H1 (cell line): ENCODE measurements around the gene UPK2. TPM values are rescaled to one million over a fixed set of nuclear protein-coding genes. Genes with fewer than 3 reads are reported as not detected.

ENCODE experiments used
- CTCF ChIA-PET: fragments of 300-600 bp; sonication (Branson Sonifier 250); formaldehyde crosslinking; loops from one replicate; lab custom pipeline; 2021; ENCODE audit not compliant: partially characterized antibody; lab: Charles Lee
- POLR2A ChIA-PET: fragments of 300-600 bp; sonication (Branson Sonifier 250); formaldehyde crosslinking; loops from one replicate; lab custom pipeline; 2021; ENCODE audit warnings: inconsistent platforms; ENCODE audit not compliant: partially characterized antibody; lab: Charles Lee
- DNase-seq, 2 experiments: peaks; one replicate each; pipeline versions ENCODE4 v3.0.0 to v3.0.0-alpha.2; 2010 to 2022; ENCODE audit warnings: low spot score in 2 of 2, low read depth in 1 of 2, mixed read lengths in 1 of 2
- FAIRE-seq: peaks from 2 replicates; lab custom pipeline; 2011; peaks lifted over from hg19 to GRCh38; lab: Jason Lieb, UNC
- H2AFZ ChIP-seq: 2 replicates; pipeline ENCODE4 v1.8.1; 2012; ENCODE audit warnings: low read length, inconsistent platforms
- H2AK5ac ChIP-seq: 2 replicates; pipeline ENCODE4 v1.6.1; 2013; ENCODE audit warnings: low read depth, low read length
- H2BK120ac ChIP-seq: replicated peaks from 2 replicates; pipeline ENCODE3; 2013; ENCODE audit warnings: low read depth, low read length, inconsistent platforms
- H2BK12ac ChIP-seq: 2 replicates; pipeline ENCODE4 v1.6.1; 2013; ENCODE audit warnings: low read depth, low read length
- H2BK15ac ChIP-seq: 2 replicates; pipeline ENCODE4 v1.6.1; 2013; ENCODE audit warnings: low read length
- H2BK20ac ChIP-seq: 2 replicates; pipeline ENCODE4 v1.6.1; 2013; ENCODE audit warnings: low read length
- H2BK5ac ChIP-seq: 2 replicates; pipeline ENCODE4 v1.6.1; 2013; ENCODE audit warnings: low read depth, low read length
- H3K14ac ChIP-seq: 2 replicates; pipeline ENCODE4 v1.6.1; 2013; ENCODE audit warnings: inconsistent platforms; ENCODE audit not compliant: insufficient read length
- H3K18ac ChIP-seq: 2 replicates; pipeline ENCODE4 v1.6.1; 2013; ENCODE audit warnings: low read length; ENCODE audit errors: extremely low read depth
- H3K23ac ChIP-seq: 2 replicates; pipeline ENCODE4 v1.6.1; 2013; ENCODE audit warnings: inconsistent platforms; ENCODE audit not compliant: insufficient read length
- H3K23me2 ChIP-seq: 2 replicates; pipeline ENCODE4 v1.6.1; 2013; ENCODE audit warnings: low read depth, low read length
- H3K27ac ChIP-seq: 2 replicates; pipeline ENCODE4 v1.6.1; 2011; ENCODE audit warnings: low read depth, low read length, inconsistent platforms
- H3K27me3 ChIP-seq, 4 experiments: replicated peaks in 1 of 4; 1 replicate in 1 of 4; 2 replicates in 3 of 4; pipeline versions ENCODE4 v1.6.1 to v1.8.1; 2011 to 2013; ENCODE audit warnings: low read length in 3 of 4, mild to moderate bottlenecking in 3 of 4, inconsistent platforms in 2 of 4, mixed read lengths in 2 of 4, moderate library complexity in 1 of 4; ENCODE audit not compliant: control insufficient read depth in 3 of 4, insufficient read depth in 3 of 4; ENCODE audit errors: extremely low read depth in 1 of 4
- H3K36me3 ChIP-seq, 4 experiments: 2 replicates each; pipeline versions ENCODE4 v1.6.1 to v1.8.1; 2011 to 2013; ENCODE audit warnings: mild to moderate bottlenecking in 4 of 4, low read length in 3 of 4, moderate library complexity in 2 of 4, control low read depth in 1 of 4, inconsistent platforms in 1 of 4; ENCODE audit not compliant: insufficient read depth in 4 of 4, control insufficient read depth in 2 of 4
- H3K4ac ChIP-seq: replicated peaks from 2 replicates; pipeline ENCODE3; 2013; ENCODE audit warnings: low read length, low read depth, mixed read lengths, inconsistent platforms; ENCODE audit not compliant: insufficient read length
- H3K4me1 ChIP-seq, 4 experiments: replicated peaks in 1 of 4; 1 replicate in 1 of 4; 2 replicates in 3 of 4; pipeline versions ENCODE4 v1.6.1 to v1.8.1; 2011 to 2013; ENCODE audit warnings: low read length in 3 of 4, inconsistent platforms in 2 of 4, mixed read lengths in 1 of 4; ENCODE audit not compliant: insufficient read depth in 4 of 4, control insufficient read depth in 3 of 4
- H3K4me2 ChIP-seq, 2 experiments: 2 replicates each; pipeline versions ENCODE4 v1.6.1 to v1.8.1; 2011 to 2013; ENCODE audit warnings: low read depth in 2 of 2, low read length in 2 of 2, control low read depth in 1 of 2, inconsistent platforms in 1 of 2, mild to moderate bottlenecking in 1 of 2; ENCODE audit not compliant: insufficient read depth in 1 of 2
- H3K4me3 ChIP-seq, 4 experiments: fragments of 200-600, 300-600 bp in 1 of 4; sonication (generic), shearing (Covaris generic), sonication (Bioruptor Twin) in 1 of 4; 2 replicates each; pipeline versions ENCODE4 v1.5.1 to v1.8.1; 2011 to 2016; ENCODE audit warnings: low read length in 4 of 4, low read depth in 3 of 4, control low read depth in 2 of 4, inconsistent platforms in 2 of 4, mild to moderate bottlenecking in 2 of 4, mixed read lengths in 1 of 4, moderate library complexity in 1 of 4; ENCODE audit not compliant: insufficient read depth in 2 of 4; ENCODE audit errors: extremely low read depth in 1 of 4
- H3K56ac ChIP-seq: replicated peaks from 2 replicates; pipeline ENCODE3; 2013; ENCODE audit warnings: low read depth, mild to moderate bottlenecking, mixed read lengths, low read length, inconsistent platforms; ENCODE audit not compliant: insufficient read length
- H3K79me1 ChIP-seq: 2 replicates; pipeline ENCODE4 v1.6.1; 2013; ENCODE audit warnings: low read depth, low read length, control low read depth
- H3K79me2 ChIP-seq, 2 experiments: 2 replicates each; pipeline versions ENCODE4 v1.6.1 to v1.8.1; 2012 to 2013; ENCODE audit warnings: low read length in 2 of 2, mild to moderate bottlenecking in 2 of 2, inconsistent platforms in 1 of 2; ENCODE audit not compliant: insufficient read depth in 2 of 2, control insufficient read depth in 1 of 2
- H3K9ac ChIP-seq, 4 experiments: replicated peaks in 1 of 4; 1 replicate in 1 of 4; 2 replicates in 3 of 4; pipeline versions ENCODE4 v1.6.1 to v1.8.1; 2011 to 2013; ENCODE audit warnings: low read depth in 3 of 4, low read length in 3 of 4, control low read depth in 2 of 4, mild to moderate bottlenecking in 2 of 4, moderate library complexity in 2 of 4, inconsistent platforms in 1 of 4; ENCODE audit errors: extremely low read depth in 1 of 4
- H3K9me3 ChIP-seq, 2 experiments: 2 replicates each; pipeline versions ENCODE4 v1.6.1 to v1.8.1; 2012 to 2013; ENCODE audit warnings: mild to moderate bottlenecking in 2 of 2, moderate library complexity in 2 of 2, control low read depth in 1 of 2, inconsistent platforms in 1 of 2, low read depth in 1 of 2, low read length in 1 of 2, mixed read lengths in 1 of 2; ENCODE audit not compliant: insufficient read depth in 2 of 2
- H4K20me1 ChIP-seq, 2 experiments: replicated peaks in 1 of 2; 2 replicates each; pipeline versions ENCODE3 to v1.8.1; 2011 to 2013; ENCODE audit warnings: inconsistent platforms in 2 of 2, low read length in 2 of 2, mild to moderate bottlenecking in 1 of 2; ENCODE audit not compliant: insufficient read depth in 2 of 2, control insufficient read depth in 1 of 2
- H4K5ac ChIP-seq: 2 replicates; pipeline ENCODE4 v1.6.1; 2013; ENCODE audit warnings: low read length, low read depth, mixed read lengths, inconsistent platforms; ENCODE audit not compliant: insufficient read length
- H4K8ac ChIP-seq: 2 replicates; pipeline ENCODE4 v1.8.0; 2013; ENCODE audit warnings: mild to moderate bottlenecking, moderate library complexity, low read length, inconsistent platforms; ENCODE audit not compliant: insufficient read depth; ENCODE audit errors: extremely low read depth
- H4K91ac ChIP-seq: replicated peaks from 2 replicates; pipeline ENCODE3; 2013; ENCODE audit warnings: low read length, mixed read lengths, inconsistent platforms; ENCODE audit not compliant: insufficient read length
- GTF2F1 ChIP-seq: IDR thresholded peaks from 2 replicates; pipeline ENCODE4 v1.6.1; 2012; ENCODE audit warnings: low read depth, low read length, improper control_type of control experiment, borderline replicate concordance
- KDM5A ChIP-seq: fragments of 200-600 bp; IDR thresholded peaks from 2 replicates; pipeline ENCODE4 v1.7.1; 2012; ENCODE audit warnings: mild to moderate bottlenecking, low read length, inconsistent platforms, mixed read lengths
- MAFK ChIP-seq: IDR thresholded peaks from 2 replicates; pipeline ENCODE4 v1.6.1; 2012; ENCODE audit warnings: low read depth, mild to moderate bottlenecking, improper control_type of control experiment, low read length
- RFX5 ChIP-seq: IDR thresholded peaks from 2 replicates; pipeline ENCODE4 v1.6.1; 2011; ENCODE audit warnings: low read depth, low read length, improper control_type of control experiment, borderline replicate concordance
- RXRA ChIP-seq: IDR thresholded peaks from 2 replicates; pipeline ENCODE4 v1.6.1; 2011; ENCODE audit warnings: low read depth, mild to moderate bottlenecking, low read length, moderate library complexity; ENCODE audit not compliant: insufficient read depth
- ZNF274 ChIP-seq: IDR thresholded peaks from 2 replicates; pipeline ENCODE4 v1.7.0; 2012; ENCODE audit warnings: low read length, borderline replicate concordance; ENCODE audit errors: extremely low read depth
- WGBS, 2 experiments: shearing (Covaris generic) in 1 of 2; methylation state at CpG; one replicate each; pipeline versions ENCODE4 v1.1.6 to v1.1.7; 2013 to 2015; ENCODE audit warnings: low lambda C conversion rate in 2 of 2, mixed read lengths in 2 of 2, inconsistent platforms in 1 of 2, low coverage in 1 of 2, missing lambda C conversion rate in 1 of 2; ENCODE audit not compliant: insufficient replicate concordance in 2 of 2, insufficient coverage in 1 of 2, insufficient read length in 1 of 2; ENCODE audit errors: extremely low coverage in 1 of 2, missing lambda C conversion rate in 1 of 2; 5-methylcytosine and 5-hydroxymethylcytosine counted together
- polyA plus RNA-seq, 7 experiments: library from polyadenylated mRNA; depleted of rRNA in 3 of 7; stranded (reverse) in 5 of 7; unstranded in 2 of 7; fragments of >200 nt in 5 of 7; fragments of 200-250 nt in 2 of 7; gene quantifications; 1 replicate in 5 of 7; 2 replicates in 1 of 7; 4 replicates in 1 of 7; pipeline versions ENCODE4 v1.2.1 to v1.2.3, GENCODE V29; 2011 to 2013; ENCODE audit warnings: missing spikeins in 2 of 7, mixed read lengths in 2 of 7
- total RNA-seq: library from RNA; stranded (reverse); fragmentation: NEBNext Ultra II Directional; extraction: Animal tissue kit (Norgen Biotek cat#: 25700); gene quantifications from 2 replicates; pipeline ENCODE4 v1.2.1, GENCODE V29; 2021
- TF ChIP-seq, protein P1 (sequence below): IDR thresholded peaks from 2 replicates; pipeline ENCODE4 v1.6.1; 2012; ENCODE audit warnings: low read length, inconsistent platforms
- TF ChIP-seq, protein P2 (sequence below): IDR thresholded peaks from 2 replicates; pipeline ENCODE4 v1.6.1; 2012; ENCODE audit warnings: inconsistent platforms

UPK2 gene
- total and polyA plus RNA-seq, 2 of the 8 experiments (the other 6 are each of a cell fraction or from before 2014, with no cell fraction given), result 0.76 TPM; not detected in 1

DNA sequence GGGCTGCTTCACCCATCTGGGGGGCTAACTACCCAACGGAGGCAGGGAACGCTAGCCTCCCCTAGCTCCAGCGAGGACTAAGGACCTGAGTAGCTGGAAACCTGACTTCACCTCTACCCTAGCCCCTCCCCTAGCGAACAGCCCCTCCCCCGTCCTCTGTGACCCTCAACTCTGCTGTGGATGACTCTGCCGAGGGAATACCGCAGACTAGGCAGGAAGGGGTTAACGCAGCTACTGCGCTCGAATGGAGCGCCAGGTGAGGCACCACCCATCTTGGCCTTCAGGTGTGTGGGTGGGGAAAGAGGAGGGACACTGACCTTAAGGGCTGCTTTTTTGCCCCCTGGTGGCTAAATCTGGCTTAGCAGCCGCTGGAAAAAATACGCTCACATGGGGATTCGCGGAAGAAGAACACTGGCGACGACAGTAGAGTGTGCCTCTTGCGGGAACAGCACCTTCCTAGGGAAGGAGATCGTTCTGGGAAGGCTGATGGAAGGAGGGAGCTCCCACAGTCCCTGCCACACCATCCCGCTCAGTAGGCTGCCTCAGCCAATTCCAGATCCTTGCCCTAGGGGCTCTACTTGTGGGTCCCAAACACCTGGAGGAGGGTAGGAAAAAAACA is 25.9 kb upstream of the UPK2 start:
- Histone ChIP-seq H2AFZ (0 out of 2 replicates have a peak overlapping the region, but pooled peaks have one; percentile 54), H3K56ac (peak overlapping the region; percentile 93), H3K79me2 (peaks cover under 1 to 2% of the 10 kb centered on the region in 2 experiments; a peak in 3 of 4 replicates), H2BK15ac (peak overlapping the region; percentile 95; the same call in 1 of the 2 replicates), H2AK5ac (no peak overlapping the region), H3K9me3 (no peaks in the 10 kb centered on the region), H3K4me2 (peak overlapping the region; percentile 57 to 95), H4K8ac (no peak overlapping the region; the same call in 1 of the 2 replicates), H3K23me2 (peaks cover 6% of the 10 kb centered on the region), H4K20me1 (peaks cover 0 to under 1% of the 10 kb centered on the region in 2 experiments), H2BK5ac (peak overlapping the region; percentile 95; the same call in 1 of the 2 replicates), H4K5ac (peak overlapping the region; percentile 78), H4K91ac (peak overlapping the region; percentile 98), H3K27me3 (peaks cover 0 to 6% (median 0%) of the 10 kb centered on the region in 4 experiments; a peak in 3 of 7 replicates), H3K4me3 (peak overlapping the region; percentile 68 to 95 (median 80)), H2BK20ac (no peak overlapping the region), H3K9ac (peak overlapping the region in 2 of 4 experiments; percentile 35 to 50; a peak in 3 of 7 replicates), H3K18ac (peak overlapping the region; percentile 99; the same call in 1 of the 2 replicates), H3K27ac (peak overlapping the region; percentile 68; the same call in 1 of the 2 replicates), H3K79me1 (no peaks in the 10 kb centered on the region), H3K23ac (no peak overlapping the region), H3K36me3 (no peaks in the 10 kb centered on the region), H2BK12ac (peak overlapping the region; percentile 80; the same call in 1 of the 2 replicates), H3K14ac (no peak overlapping the region), H3K4ac (peak overlapping the region; percentile 98), H2BK120ac (peak overlapping the region; percentile 81), H3K4me1 (peaks cover 0 to 19% (median 10%) of the 10 kb centered on the region in 4 experiments; a peak in 6 of 7 replicates)
- FAIRE-seq (peak; percentile 84), DNase-seq (peak; percentile 97 to 99)
- CTCF ChIA-PET, result interaction anchor here (0.6 to 7.3 kb wide), 24 partner anchors 10 to 369 kb away, joined by 3 to 100 read pairs (median 3); partner anchors contain the start of genes DDX6 and UPK2
- WGBS, 2 experiments, result 3% methylated on average over 20 of the region's 20 CpGs; no CpG with 5 or more reads in 1 of the 2 experiments
- POLR2A ChIA-PET, result interaction anchor here (0.9 to 3.4 kb wide), 14 partner anchors 9 to 269 kb away, joined by 3 to 12 read pairs (median 5); partner anchors contain the start of genes CENATAC, DDX6 and UPK2
- TF ChIP-seq, protein P1, sequence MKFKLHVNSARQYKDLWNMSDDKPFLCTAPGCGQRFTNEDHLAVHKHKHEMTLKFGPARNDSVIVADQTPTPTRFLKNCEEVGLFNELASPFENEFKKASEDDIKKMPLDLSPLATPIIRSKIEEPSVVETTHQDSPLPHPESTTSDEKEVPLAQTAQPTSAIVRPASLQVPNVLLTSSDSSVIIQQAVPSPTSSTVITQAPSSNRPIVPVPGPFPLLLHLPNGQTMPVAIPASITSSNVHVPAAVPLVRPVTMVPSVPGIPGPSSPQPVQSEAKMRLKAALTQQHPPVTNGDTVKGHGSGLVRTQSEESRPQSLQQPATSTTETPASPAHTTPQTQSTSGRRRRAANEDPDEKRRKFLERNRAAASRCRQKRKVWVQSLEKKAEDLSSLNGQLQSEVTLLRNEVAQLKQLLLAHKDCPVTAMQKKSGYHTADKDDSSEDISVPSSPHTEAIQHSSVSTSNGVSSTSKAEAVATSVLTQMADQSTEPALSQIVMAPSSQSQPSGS, result 0 out of 2 replicates have a peak, but pooled peaks have one; percentile 24
- TF ChIP-seq RFX5 (no peak), MAFK (no peak), RXRA (no peak), GTF2F1 (no peak), KDM5A (no peak), ZNF274 (no peak)
- TF ChIP-seq, protein P2, sequence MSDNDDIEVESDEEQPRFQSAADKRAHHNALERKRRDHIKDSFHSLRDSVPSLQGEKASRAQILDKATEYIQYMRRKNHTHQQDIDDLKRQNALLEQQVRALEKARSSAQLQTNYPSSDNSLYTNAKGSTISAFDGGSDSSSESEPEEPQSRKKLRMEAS, result peak; percentile 71
